MM.1S (cell line): ENCODE results near the gene LMF1.

Experiments used
- EZH2 ChIP-seq: fragments of 300-600 bp; sonication (generic); optimal IDR thresholded peaks from 2 replicates; pipeline ENCODE3; 2017; ENCODE audit warnings: low read depth, mild to moderate bottlenecking, antibody characterized with exemption, low read length, mixed read lengths
- TF ChIP-seq, protein P1 (sequence below): fragments of 300-600 bp; sonication (generic); IDR thresholded peaks from 2 replicates; pipeline ENCODE4 v1.5.1; 2016; ENCODE audit warnings: antibody characterized with exemption, low read length, mixed read lengths

- TF ChIP-seq, protein P1, sequence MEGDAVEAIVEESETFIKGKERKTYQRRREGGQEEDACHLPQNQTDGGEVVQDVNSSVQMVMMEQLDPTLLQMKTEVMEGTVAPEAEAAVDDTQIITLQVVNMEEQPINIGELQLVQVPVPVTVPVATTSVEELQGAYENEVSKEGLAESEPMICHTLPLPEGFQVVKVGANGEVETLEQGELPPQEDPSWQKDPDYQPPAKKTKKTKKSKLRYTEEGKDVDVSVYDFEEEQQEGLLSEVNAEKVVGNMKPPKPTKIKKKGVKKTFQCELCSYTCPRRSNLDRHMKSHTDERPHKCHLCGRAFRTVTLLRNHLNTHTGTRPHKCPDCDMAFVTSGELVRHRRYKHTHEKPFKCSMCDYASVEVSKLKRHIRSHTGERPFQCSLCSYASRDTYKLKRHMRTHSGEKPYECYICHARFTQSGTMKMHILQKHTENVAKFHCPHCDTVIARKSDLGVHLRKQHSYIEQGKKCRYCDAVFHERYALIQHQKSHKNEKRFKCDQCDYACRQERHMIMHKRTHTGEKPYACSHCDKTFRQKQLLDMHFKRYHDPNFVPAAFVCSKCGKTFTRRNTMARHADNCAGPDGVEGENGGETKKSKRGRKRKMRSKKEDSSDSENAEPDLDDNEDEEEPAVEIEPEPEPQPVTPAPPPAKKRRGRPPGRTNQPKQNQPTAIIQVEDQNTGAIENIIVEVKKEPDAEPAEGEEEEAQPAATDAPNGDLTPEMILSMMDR: no peak
- no peak for TF ChIP-seq EZH2
Measured at GRCh38 chr16:976389-976931, 5.7 kb upstream of the LMF1 start.
